ENCODE data around the gene DIO1. TPM values are rescaled to one million over a fixed set of nuclear protein-coding genes. Genes with fewer than 3 reads are reported as not detected.
A peak's percentile ranks its signal among the peaks of the same experiment; 100 is the strongest.

DIO1 gene
- total RNA-seq (not detected), polyA plus RNA-seq (under 1 TPM in 1 of 2 donors, not detected in 1; 0.09 TPM)

DNA sequence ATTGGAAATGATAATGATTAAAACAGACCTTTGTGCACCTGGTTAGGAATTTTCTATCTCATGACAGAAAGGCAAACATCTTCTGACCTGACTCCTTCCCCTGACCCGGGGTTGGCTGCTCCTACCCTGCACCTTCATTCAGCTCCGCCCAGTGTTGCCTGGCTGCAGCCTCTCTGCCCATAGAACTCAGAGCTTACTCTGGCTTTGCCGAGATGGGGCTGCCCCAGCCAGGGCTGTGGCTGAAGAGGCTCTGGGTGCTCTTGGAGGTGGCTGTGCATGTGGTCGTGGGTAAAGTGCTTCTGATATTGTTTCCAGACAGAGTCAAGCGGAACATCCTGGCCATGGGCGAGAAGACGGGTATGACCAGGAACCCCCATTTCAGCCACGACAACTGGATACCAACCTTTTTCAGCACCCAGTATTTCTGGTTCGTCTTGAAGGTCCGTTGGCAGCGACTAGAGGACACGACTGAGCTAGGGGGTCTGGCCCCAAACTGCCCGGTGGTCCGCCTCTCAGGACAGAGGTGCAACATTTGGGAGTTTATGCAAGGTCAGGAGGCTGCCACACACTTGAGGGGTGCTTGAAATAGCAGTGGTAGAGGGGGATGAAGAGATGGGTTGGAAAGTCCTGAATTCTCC lies at the start of gene DIO1:
Gene DIO1 (plus strand): TSS at position 189 of the 638 bp plus-strand sequence. CDS start 24 bp downstream, at position 213.
- ATAC-seq (no peak), FAIRE-seq (no peak), DNase-seq (no peak)
- Histone ChIP-seq H3K36me3 (no peaks in the 10 kb centered on the region), H3K4me3 (no peak within 1 kb of the TSS), H3K27ac (peak within 1 kb of the TSS in 1 of 4 donors; percentile 2), H3K4me1 (peaks cover 0 to 7% (median 4%) of the 10 kb centered on the region in 3 donors), H3K27me3 (no peaks in the 10 kb centered on the region), H3K9me3 (no peaks in the 10 kb centered on the region)
- TF ChIP-seq, protein P1, sequence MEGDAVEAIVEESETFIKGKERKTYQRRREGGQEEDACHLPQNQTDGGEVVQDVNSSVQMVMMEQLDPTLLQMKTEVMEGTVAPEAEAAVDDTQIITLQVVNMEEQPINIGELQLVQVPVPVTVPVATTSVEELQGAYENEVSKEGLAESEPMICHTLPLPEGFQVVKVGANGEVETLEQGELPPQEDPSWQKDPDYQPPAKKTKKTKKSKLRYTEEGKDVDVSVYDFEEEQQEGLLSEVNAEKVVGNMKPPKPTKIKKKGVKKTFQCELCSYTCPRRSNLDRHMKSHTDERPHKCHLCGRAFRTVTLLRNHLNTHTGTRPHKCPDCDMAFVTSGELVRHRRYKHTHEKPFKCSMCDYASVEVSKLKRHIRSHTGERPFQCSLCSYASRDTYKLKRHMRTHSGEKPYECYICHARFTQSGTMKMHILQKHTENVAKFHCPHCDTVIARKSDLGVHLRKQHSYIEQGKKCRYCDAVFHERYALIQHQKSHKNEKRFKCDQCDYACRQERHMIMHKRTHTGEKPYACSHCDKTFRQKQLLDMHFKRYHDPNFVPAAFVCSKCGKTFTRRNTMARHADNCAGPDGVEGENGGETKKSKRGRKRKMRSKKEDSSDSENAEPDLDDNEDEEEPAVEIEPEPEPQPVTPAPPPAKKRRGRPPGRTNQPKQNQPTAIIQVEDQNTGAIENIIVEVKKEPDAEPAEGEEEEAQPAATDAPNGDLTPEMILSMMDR (IDR thresholded peaks at IDR 0.05), result no peak
- 54 to 64% methylated on average over 14 of the region's 14 CpGs for WGBS, 2 donors
- intact Hi-C loops (cut with DNase I), result no loop called here

DNA sequence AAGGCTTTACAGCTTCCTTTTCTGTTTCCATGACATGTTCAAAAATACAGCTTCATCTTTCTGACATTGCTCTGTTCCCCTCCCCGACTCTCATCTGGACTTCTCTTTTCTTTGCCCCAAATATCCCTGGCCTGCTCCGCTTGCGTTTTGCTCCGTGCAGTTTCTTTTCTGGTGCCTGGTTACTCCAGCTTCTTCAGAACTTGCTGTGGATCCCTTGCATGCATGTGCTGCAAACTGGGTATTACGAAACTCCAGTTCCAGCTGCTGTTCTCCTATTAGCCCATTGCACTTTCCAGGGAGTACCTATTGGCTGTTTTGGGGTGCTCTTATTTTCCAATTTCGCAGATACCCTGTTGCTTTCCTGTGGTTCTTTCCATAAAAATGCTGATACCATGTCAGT lies 46.0 kb upstream of the DIO1 start:
- Histone ChIP-seq H3K27me3 (no peaks in the 10 kb centered on the region), H3K9me3 (no peaks in the 10 kb centered on the region), H3K4me3 (no peak overlapping the region), H3K27ac (no peak overlapping the region), H3K4me1 (no peaks in the 10 kb centered on the region), H3K36me3 (no peaks in the 10 kb centered on the region)
- intact Hi-C loops (cut with DNase I), result no loop called here
- FAIRE-seq (no peak), ATAC-seq (no peak), DNase-seq (no peak)
- 84 to 87% methylated on average over 6 of the region's 6 CpGs for WGBS, 2 donors
- TF ChIP-seq, protein P1 (IDR thresholded peaks at IDR 0.05), result no peak

DNA sequence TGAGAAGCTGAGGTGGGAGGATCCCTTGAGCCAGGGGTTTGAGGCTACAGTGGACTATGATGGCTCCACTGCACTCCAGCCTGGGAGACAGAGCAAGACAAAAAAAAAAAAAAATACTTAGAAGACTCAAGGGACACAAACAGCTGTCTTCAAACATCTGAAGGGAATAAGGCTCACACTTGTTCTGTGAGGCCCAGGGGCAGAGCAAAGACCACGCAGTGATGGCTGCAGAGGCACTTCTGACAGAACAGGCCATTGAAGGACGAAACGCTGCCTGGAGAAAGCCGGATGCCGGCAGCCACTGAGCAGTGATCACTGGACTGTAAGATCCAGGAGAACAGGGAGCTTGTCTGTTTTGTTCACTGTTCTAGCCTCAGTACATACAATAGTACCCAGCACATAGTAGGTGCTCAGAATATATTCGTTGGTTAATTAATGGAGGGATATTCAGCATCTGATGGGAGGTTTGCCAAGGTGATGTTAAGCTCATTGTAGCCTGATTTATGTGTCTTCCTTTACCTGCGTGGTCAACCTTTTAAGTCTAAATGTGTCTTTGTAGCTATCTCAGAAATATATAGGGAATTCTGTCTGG lies 43.8 kb upstream of the DIO1 start:
- TF ChIP-seq, protein P1 (IDR thresholded peaks at IDR 0.05), result no peak
- Histone ChIP-seq H3K36me3 (peaks cover 0 to 11% (median 4%) of the 10 kb centered on the region in 3 donors), H3K4me3 (no peak overlapping the region), H3K27ac (no peak overlapping the region), H3K27me3 (no peaks in the 10 kb centered on the region), H3K9me3 (no peaks in the 10 kb centered on the region), H3K4me1 (no peaks in the 10 kb centered on the region)
- ATAC-seq (no peak), DNase-seq (no peak), FAIRE-seq (no peak)
- intact Hi-C loops (cut with DNase I), result no loop called here
- WGBS, 2 donors, result 83 to 86% methylated on average over 7 of the region's 7 CpGs

DNA sequence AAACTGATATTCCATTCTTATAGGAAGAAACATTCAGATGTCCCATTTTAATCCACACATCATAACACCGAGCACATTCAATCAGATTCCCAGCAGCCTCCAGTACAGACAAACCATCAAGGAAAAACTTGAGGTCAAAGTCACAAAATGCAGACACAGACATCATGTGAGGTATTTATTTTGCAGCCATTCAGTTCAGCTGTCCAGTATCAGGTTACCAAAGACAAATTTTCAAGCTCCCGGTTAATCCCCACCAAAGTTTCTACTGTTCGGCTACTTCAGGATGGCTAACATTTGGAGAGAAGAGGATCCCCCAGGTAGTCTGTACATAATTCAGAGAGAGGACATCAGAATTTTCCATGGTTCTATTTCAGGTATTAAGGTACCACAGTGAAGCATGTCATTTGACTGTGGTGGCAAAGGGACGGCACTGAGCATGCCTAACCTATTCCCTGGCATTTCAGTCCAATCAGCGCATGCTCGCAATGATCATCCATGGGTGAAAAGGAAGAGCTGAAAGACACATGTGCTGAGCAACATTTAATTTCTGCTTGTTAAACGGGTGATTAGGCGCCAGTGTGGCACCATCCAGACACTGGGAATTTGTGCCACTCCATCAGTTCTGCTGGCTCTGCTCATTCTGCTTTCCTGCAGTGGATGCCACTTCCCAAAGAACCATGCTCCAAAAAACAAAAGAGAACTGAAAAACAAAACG lies 42.3 kb upstream of the DIO1 start:
- Histone ChIP-seq H3K4me3 (no peak overlapping the region), H3K27ac (no peak overlapping the region), H3K36me3 (peaks cover 0 to 27% (median 4%) of the 10 kb centered on the region in 3 donors), H3K9me3 (no peaks in the 10 kb centered on the region), H3K27me3 (no peaks in the 10 kb centered on the region), H3K4me1 (no peaks in the 10 kb centered on the region)
- TF ChIP-seq, protein P1 (IDR thresholded peaks at IDR 0.05), result no peak
- DNase-seq (peak in 1 of 6 donors; percentile 10), FAIRE-seq (no peak), ATAC-seq (peak in 2 of 4 donors; percentile 76 to 80)
- 83 to 84% methylated on average over 9 of the region's 9 CpGs for WGBS, 2 donors
- intact Hi-C loops (cut with DNase I), result no loop called here
